Lower lobe of right lung (tissue), 2 donors: ENCODE results near the gene C1orf198. TPM values are rescaled to one million over a fixed set of nuclear protein-coding genes. Genes with fewer than 3 reads are reported as not detected.

Source experiments
- ATAC-seq, 2 donors: fragments of 200-7000 bp; cut with Tn5 transposase; one replicate each; pipeline ENCODE4 v1.9.1; 2020 to 2022; ENCODE audit warnings: mild to moderate bottlenecking in 2 of 2, moderate library complexity in 2 of 2
- DNase-seq: peaks from one replicate; pipeline ENCODE4 v3.0.0-alpha.2; 2020
- H3K27ac ChIP-seq: fragments of 200-600 bp; one replicate; pipeline ENCODE4 v1.8.0; 2022
- H3K27me3 ChIP-seq: fragments of 200-600 bp; one replicate; pipeline ENCODE4 v1.8.0; 2022; ENCODE audit warnings: low read depth
- H3K36me3 ChIP-seq: fragments of 200-600 bp; one replicate; pipeline ENCODE4 v1.8.0; 2022; ENCODE audit warnings: mild to moderate bottlenecking
- H3K4me1 ChIP-seq: fragments of 200-600 bp; one replicate; pipeline ENCODE4 v1.8.0; 2022
- H3K4me3 ChIP-seq: fragments of 200-600 bp; one replicate; pipeline ENCODE4 v1.8.0; 2022; ENCODE audit warnings: mild to moderate bottlenecking
- H3K9me3 ChIP-seq: fragments of 200-600 bp; one replicate; pipeline ENCODE4 v1.8.0; 2022
- CTCF ChIP-seq: fragments of 200-600 bp; IDR thresholded peaks from one replicate; pipeline ENCODE4 v1.8.0; 2022; ENCODE audit warnings: antibody characterized with exemption, mild to moderate bottlenecking
- intact Hi-C: fragments of 100-400 bp; cut with DNase I; formaldehyde crosslinking; loops from one replicate; pipeline ENCODE4 v1.11.0; 2022
- total RNA-seq: library from RNA; stranded (reverse); fragmentation: NEBNext Ultra II Directional; extraction: Animal tissue kit (Norgen Biotek cat#: 25700); gene quantifications from one replicate; pipeline ENCODE4 v1.2.1, GENCODE V29; 2021
- donor health status: DM: no; HTN: yes; CAD: no; lungs with severe emphysema.

C1orf198 gene
- total RNA-seq, 1 donor from 2014 or later, result 101 TPM

- ATAC-seq (no peak), DNase-seq (no peak)
- intact Hi-C loops, result no loop called here
- Histone ChIP-seq H3K36me3 (no peaks in the 10 kb centered on the region), H3K9me3 (no peaks in the 10 kb centered on the region), H3K4me3 (no peak overlapping the region), H3K27me3 (no peaks in the 10 kb centered on the region), H3K4me1 (peaks cover under 1% of the 10 kb centered on the region), H3K27ac (no peak overlapping the region)
- TF ChIP-seq CTCF, result no peak
Observed at GRCh38 chr1:230831771-230832170, 36.5 kb downstream of the C1orf198 start.

DNA sequence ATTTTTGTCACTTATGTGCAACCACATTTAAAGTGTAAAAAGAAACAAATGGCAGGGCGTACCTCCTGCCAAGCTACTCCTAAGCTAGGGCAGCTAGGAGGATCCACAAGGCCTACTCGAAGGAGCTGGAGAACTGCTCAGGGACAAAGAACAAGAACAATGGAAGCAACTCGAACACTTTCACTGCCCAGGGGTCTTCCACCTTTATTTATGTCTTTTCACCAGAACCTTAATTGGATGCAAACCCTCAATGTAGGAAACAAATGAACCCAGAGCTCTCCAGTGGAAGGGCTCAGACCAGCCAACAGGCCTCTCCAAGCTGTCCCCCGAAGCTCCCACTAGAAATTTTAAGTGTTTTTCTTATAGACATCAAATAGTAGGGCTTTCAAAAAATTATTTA lies 39.9 kb downstream of the C1orf198 start:
- Histone ChIP-seq H3K36me3 (no peaks in the 10 kb centered on the region), H3K4me1 (peaks cover 22% of the 10 kb centered on the region), H3K27ac (no peak overlapping the region), H3K4me3 (no peak overlapping the region), H3K27me3 (no peaks in the 10 kb centered on the region), H3K9me3 (no peaks in the 10 kb centered on the region)
- DNase-seq (no peak), ATAC-seq (no peak)
- TF ChIP-seq CTCF, result no peak
- intact Hi-C loops, result no loop called here

DNA sequence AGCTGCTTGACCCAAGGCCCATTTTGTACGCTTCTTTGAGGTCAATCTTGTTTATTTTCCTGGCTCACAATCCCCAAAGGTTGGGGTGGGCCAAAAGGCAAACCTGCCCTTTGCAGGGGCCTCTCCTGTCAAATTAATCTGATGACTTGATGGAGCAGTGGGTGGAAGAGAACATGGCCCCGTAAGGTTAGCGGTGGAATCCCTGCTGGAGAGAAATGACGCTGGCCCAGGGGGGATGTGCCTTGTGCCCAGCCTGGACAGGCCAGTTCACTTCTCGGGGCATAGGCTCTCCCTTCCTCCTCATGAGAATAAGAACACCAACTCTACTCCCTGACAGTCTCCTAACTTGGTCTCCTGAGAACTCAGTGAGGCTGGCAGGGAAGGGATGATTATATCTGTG lies 40.5 kb downstream of the C1orf198 start:
- intact Hi-C loops, result no loop called here
- Histone ChIP-seq H3K27me3 (no peaks in the 10 kb centered on the region), H3K9me3 (no peaks in the 10 kb centered on the region), H3K4me3 (no peak overlapping the region), H3K4me1 (peaks cover 22% of the 10 kb centered on the region), H3K36me3 (no peaks in the 10 kb centered on the region), H3K27ac (no peak overlapping the region)
- no peak for ATAC-seq
- no peak for DNase-seq
- TF ChIP-seq CTCF, result no peak

GRCh38 chr1:230827081-230827681 lies 41.1 kb downstream of the C1orf198 start:
- ATAC-seq, result peak; percentile 18 to 38
- intact Hi-C loops, result no loop called here
- Histone ChIP-seq H3K9me3 (no peaks in the 10 kb centered on the region), H3K36me3 (no peaks in the 10 kb centered on the region), H3K4me1 (peaks cover 22% of the 10 kb centered on the region), H3K27me3 (no peaks in the 10 kb centered on the region), H3K27ac (no peak overlapping the region), H3K4me3 (no peak overlapping the region)
- no peak for DNase-seq
- TF ChIP-seq CTCF, result no peak

DNA sequence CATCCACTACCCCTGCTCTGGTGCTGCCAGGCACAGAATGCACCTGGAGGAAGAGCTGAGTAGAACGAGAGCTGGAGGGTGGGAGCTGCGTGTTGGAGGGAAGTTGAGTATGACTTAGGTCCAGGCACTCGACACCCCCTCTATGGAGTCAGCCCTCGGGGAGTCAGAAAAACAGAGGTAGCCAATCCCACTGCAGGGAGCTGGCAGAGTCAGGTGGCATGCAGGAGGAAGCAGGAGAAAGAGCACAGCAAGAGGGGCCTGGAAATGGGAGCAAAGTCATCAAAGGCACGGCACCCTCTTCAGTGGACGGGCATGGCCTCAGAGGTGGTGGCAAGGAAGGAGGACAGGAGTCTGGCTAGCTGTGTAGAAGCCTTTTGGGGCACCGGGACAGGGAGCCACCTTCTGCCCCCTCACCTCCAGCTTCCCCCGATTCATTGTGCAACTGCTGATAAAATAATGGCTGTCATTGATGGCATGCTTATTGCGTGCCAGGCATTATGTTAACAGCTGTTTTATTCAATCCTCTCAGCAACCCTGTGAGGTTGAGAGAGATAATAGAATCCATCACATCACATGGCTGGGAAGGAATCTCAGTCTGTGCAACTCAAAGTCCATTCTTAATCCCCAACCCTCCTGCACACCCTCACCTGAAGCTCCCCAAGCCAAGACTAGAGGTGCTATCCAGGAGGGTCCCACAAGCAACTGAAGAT lies 42.0 kb downstream of the C1orf198 start:
- Histone ChIP-seq H3K4me3 (no peak overlapping the region), H3K27ac (no peak overlapping the region), H3K36me3 (no peaks in the 10 kb centered on the region), H3K27me3 (no peaks in the 10 kb centered on the region), H3K4me1 (peaks cover 22% of the 10 kb centered on the region), H3K9me3 (no peaks in the 10 kb centered on the region)
- TF ChIP-seq CTCF, result no peak
- ATAC-seq, result no peak
- DNase-seq, result no peak
- intact Hi-C loops, result no loop called here
